GM23338 (cell line): ENCODE data around the gene EXO1. TPM values are rescaled to one million over a fixed set of nuclear protein-coding genes. Genes with fewer than 3 reads are reported as not detected.

ENCODE experiments used
- CREB1 ChIP-seq: fragments of 250-450 bp; sonication (Bioruptor Pico); IDR thresholded peaks from 2 replicates; pipeline ENCODE4 v1.5.0; 2020; ENCODE audit warnings: low read depth, mild to moderate bottlenecking, moderate library complexity
- CTCF ChIP-seq, 2 experiments: fragments of 200-600 bp in 1 of 2; sonication (generic) in 1 of 2; conservative IDR thresholded peaks; 2 replicates each; pipeline versions ENCODE4 v1.5.1 to v1.6.1; 2016 to 2017; ENCODE audit warnings: antibody characterized with exemption in 2 of 2, low read depth in 2 of 2, mild to moderate bottlenecking in 2 of 2, moderate library complexity in 1 of 2
- EZH2 ChIP-seq: fragments of 200-600 bp; sonication (generic); IDR thresholded peaks from one replicate; pipeline ENCODE4 v1.8.0; 2017; ENCODE audit warnings: antibody characterized with exemption, mild to moderate bottlenecking, low read depth; ENCODE audit not compliant: unreplicated experiment
- JUNB ChIP-seq: IDR thresholded peaks from one replicate; pipeline ENCODE4 v1.6.1; 2016; ENCODE audit warnings: antibody characterized with exemption; ENCODE audit not compliant: unreplicated experiment
- ZNF114 ChIP-seq: fragments of 250-450 bp; sonication (Bioruptor Pico); IDR thresholded peaks from 2 replicates; pipeline ENCODE4 v1.5.0; 2020; ENCODE audit warnings: mild to moderate bottlenecking, moderate library complexity
- ZNF331 ChIP-seq: fragments of 250-450 bp; sonication (Bioruptor Pico); IDR thresholded peaks from 2 replicates; pipeline ENCODE4 v1.5.0; 2020; ENCODE audit warnings: low read depth, mild to moderate bottlenecking, moderate library complexity
- ZNF462 ChIP-seq: fragments of 250-450 bp; sonication (Bioruptor Pico); IDR thresholded peaks from 2 replicates; pipeline ENCODE4 v1.5.0; 2020; ENCODE audit warnings: mild to moderate bottlenecking, moderate library complexity
- polyA plus RNA-seq: library from polyadenylated mRNA; unstranded; fragments of >200 nt; fragmentation: Nextera tagmentation; extraction: Ambion mirVana; gene quantifications from 2 replicates; pipeline ENCODE4 v1.2.1, GENCODE V29; 2016
- total RNA-seq: library from RNA; depleted of rRNA; stranded (reverse); fragments of >200 nt; shearing (Covaris generic); gene quantifications from 2 replicates; pipeline ENCODE4 v1.2.3, GENCODE V29; 2014

Gene EXO1
- total and polyA plus RNA-seq, 2 experiments from 2014 or later, result 16.2 to 34.0 TPM

GRCh38 chr1:241924080-241924808 is 76.2 kb downstream of the EXO1 start (continued):
- no peak for TF ChIP-seq ZNF462 (CRISPR knock-in tag)
- no peak for TF ChIP-seq ZNF114 (CRISPR knock-in tag)
- no peak for TF ChIP-seq ZNF331 (CRISPR knock-in tag)
- no peak for TF ChIP-seq CREB1 (CRISPR knock-in tag)
- no peak for TF ChIP-seq CTCF (conservative IDR thresholded peaks at IDR 0.05; ENCODE audit: low read depth in 2 of 2)
- no peak for TF ChIP-seq EZH2
- no peak for TF ChIP-seq JUNB
